ENCODE results near the gene PIH1D1.

Gene PIH1D1
- 12.3 to 35.2 (median 23.8) reads per million in 18 experiments for total RNA-seq

- peak; percentile 99 for DNase-seq
Measured at GRCh38 chr19:49451430-49452181, at the start of gene PIH1D1. Gene PIH1D1 (minus strand): TSS chr19:49451814. CDS start chr19:49451574, 240 bp downstream.

- no peak for DNase-seq
Measured at GRCh38 chr19:49499030-49499670, 47.5 kb upstream of the PIH1D1 start.

DNA sequence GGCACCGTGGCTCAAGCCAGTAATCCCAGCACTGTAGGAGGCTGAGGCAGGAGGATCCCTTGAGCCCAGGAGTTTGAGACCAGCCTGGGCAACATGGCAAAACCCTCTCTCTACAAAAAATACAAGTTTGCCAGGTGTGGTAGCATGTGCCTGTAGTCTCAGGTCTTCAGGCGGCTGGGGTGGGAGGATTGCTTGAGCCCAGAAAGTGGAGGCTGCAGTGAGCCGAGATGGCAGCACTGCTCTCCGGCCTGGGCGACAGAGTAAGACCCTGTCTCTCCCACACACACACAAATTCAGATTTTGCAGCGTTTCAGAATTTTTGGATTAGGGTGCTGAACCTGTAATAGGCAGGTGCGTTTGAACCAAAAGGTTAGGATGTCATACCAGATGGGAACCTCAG is 46.9 kb upstream of the PIH1D1 start:
- no peak for DNase-seq

GRCh38 chr19:49497789-49498103 is 46.1 kb upstream of the PIH1D1 start:
- no peak for DNase-seq

GRCh38 chr19:49497047-49497788 is 45.6 kb upstream of the PIH1D1 start:
- DNase-seq = peak; percentile 92 to 93

DNA sequence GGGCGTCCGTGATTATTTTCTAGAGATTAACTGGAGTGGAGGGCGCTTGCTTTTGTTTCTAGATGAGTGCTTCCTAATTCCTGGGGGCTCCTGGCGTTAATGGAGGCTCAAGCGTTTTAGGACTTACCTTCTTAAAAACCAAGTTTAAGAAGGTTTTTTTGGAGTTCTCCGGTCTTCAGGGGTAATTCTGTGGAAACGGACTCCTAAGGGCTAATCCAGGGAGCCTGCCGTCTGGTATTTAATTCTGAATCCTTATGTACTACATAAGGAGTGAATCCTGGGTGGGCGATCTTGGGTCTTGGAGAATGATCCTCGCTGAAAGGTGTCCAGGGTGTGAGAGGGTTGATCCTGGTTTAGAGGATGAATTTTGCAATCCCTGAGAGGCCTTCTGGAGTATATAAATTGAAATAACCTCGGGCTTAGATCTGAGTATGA is 45.0 kb upstream of the PIH1D1 start:
- DNase-seq = no peak

DNA sequence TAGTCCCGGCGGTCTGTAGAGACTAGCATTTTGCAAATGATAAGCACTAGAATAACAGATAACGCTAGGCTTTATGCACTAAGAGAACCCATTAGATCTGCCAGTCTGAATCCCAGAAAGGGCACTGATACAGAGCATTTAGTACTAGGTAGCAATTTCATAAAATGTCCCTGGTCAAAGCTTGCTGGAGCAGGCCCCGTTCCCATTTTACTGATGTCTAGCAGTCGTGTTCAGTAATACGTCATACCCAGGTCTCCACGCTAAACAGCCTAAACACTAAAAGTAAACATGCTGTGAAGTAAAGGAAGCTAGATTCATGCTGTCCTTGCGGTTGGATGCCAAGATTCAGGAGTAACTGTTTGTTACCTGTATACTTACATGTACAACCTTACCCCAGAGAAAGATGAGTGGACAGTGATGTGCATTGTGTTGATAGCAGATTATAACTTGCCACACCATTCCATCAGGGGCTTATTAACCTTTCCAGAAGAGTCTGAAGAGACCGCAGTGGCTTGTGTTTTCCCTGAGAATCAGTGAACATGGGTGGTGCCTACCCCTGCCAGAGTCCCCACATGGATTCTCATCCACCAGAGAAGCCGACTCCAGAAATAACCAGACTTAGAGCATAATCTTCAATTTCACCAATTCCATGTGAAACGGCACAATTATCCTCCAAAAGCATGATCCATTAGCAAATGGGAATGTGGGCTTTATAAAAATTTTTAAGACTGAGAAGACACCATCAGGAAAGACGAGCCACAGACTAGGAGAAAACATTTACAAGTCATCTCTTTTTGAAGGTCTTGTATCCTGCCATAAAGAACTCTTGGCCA is 41.2 kb upstream of the PIH1D1 start:
- no peak for DNase-seq

DNA sequence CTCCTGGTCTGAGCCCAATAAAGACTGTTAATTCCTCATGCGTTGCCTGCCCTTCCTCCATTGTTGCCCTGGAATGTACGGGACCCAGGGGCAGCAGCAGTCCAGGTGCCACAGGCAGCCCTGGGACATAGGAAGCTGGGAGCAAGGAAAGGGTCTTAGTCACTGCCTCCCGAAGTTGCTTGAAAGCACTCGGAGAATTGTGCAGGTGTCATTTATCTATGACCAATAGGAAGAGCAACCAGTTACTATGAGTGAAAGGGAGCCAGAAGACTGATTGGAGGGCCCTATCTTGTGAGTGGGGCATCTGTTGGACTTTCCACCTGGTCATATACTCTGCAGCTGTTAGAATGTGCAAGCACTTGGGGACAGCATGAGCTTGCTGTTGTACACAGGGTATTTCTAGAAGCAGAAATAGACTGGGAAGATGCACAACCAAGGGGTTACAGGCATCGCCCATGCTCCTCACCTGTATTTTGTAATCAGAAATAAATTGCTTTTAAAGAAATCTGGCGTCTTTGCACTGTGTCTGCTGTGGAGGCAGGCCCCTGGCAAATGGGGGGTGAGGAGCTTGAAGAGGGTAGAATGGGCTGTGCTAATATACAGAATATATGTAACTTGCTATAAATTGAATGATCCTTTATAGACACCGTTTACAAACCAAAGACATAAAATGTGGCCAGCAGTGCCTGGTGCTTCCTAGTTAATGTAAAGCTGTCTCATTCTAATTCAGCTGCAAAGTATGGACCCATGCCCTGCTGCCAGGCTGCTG is 40.4 kb upstream of the PIH1D1 start:
- DNase-seq = no peak

- DNase-seq = no peak
Measured at GRCh38 chr19:49491030-49491803, 39.6 kb upstream of the PIH1D1 start.

- DNase-seq = no peak
Measured at GRCh38 chr19:49490287-49491029, 38.8 kb upstream of the PIH1D1 start.

GRCh38 chr19:49489601-49490167 is 38.1 kb upstream of the PIH1D1 start:
- DNase-seq = no peak

DNA sequence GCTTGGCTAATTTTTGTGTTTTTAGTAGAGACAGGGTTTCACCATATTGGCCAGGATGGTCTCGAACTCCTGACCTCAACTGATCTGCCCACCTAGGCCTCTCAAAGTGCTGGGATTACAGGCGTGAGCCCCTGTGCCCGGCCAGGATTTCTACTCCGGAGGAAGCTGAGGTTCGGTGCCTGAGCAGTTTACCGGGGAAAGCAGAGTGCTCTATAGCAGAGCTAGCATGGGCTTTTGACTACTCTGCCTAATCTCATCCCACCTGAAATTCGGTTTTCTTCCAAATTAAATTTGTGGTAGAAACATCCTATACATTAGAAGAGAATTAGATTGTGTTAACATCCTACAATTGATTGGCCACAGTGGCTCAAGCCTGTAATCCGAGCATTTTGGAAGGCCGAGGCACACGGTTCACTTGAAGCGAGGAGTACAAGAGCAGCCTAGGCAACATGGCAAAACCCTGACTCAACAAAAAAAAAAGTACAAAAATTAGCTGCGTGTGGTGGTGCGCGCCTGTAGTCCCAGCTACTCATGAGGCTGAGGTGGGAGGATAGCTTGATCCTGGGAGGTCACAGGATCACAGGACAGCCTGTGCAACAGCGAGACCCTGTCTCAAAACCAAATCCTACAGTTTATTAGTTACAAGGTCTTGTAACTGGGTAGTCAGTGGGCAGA is 37.4 kb upstream of the PIH1D1 start:
- no peak for DNase-seq

DNA sequence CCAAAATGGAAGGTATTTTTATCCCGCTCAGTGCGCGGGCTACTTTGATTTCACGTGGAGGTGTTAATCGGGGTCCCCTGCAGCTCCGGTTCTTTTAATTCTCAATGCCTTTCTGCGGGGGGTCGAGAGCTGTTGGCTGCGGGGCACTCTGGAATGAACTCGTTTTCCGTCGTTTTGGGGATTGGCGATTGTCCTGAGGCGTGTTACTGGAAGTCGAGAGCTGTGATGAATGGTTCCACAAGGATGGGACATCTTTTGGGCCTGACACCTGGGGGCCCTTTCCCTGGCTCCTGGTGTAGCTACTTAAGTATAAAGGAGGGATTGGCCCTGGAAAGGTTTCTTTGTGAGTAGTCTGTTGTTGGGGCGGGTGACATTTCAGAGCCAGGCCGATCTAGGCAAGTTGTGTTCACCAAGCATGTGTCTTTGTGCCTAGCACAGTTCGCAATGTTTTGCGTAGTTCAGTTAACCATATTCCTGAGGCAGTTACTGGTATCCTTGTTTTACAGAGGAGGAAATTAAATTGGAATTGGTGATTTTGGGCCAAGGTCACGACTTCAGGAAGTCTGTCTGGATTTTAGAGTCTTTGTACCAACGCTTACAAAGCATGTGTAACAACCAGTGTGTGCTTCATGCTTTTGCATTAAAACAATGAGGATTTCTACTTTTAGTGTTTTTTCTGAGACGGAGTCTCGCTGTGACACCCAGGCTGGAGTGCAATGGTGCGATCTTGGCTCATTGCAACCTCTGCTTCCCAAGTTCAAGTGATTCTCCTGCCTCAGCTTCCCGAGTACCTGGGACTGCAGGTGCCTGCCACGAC is 36.6 kb upstream of the PIH1D1 start:
- DNase-seq = no peak

GRCh38 chr19:49487277-49488045 is 35.8 kb upstream of the PIH1D1 start, which contains the start of gene RPL13A:
Gene RPL13A (plus strand): TSS chr19:49487608. CDS start chr19:49487630, 22 bp downstream.
- DNase-seq = peak; percentile 100

GRCh38 chr19:49486710-49487276 is 35.2 kb upstream of the PIH1D1 start:
- DNase-seq = no peak

GRCh38 chr19:49486232-49486631 is 34.6 kb upstream of the PIH1D1 start:
- no peak for DNase-seq

DNA sequence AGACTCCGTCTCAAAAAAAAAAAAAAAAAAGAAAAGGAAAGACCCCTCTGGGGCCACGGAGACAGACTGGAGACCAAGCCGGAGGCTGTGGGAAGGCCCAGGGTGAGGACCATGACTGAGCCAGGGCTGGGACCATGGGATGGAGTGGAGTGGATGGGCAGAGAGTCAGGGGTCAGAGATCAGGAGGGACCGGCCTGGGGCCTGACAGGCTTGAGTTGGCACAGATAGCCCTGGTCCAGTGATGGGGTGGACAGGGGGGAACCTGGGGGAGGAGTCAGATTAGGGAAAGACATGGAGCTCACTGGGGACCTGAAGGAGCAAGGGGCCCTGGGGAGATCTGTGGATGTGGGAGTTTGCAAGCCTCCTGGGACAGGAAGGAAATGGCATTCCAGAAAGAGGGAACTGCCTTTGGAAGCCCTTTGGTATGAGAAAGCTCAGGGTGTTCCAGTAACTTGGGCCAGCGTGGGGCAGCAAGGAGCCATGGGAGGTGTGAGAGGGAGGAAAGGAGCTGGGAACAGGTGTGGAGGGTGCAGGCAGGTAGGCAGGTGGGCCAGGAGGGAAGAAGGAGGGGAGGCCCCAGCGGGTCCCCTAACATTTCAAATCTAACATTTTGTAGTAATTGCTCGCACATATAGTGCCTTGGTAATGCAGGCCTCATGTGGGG is 29.5 kb upstream of the PIH1D1 start:
- DNase-seq = no peak

All from inflammatory macrophage (primary cell).